HFF-Myc (cell line): ENCODE results near the gene STXBP6.

Source experiments
- DNase-seq: peaks from one replicate; pipeline ENCODE4 v3.0.0-alpha.2; 2011; ENCODE audit warnings: low read depth; ENCODE audit errors: extremely low read depth
- H3K4me3 ChIP-seq: replicated peaks from 2 replicates; pipeline ENCODE4 v1.5.1; 2011; ENCODE audit warnings: low read depth, mild to moderate bottlenecking, control low read depth, low read length
- CTCF ChIP-seq: IDR thresholded peaks from 2 replicates; pipeline ENCODE4 v1.5.1; 2012; ENCODE audit warnings: mild to moderate bottlenecking, low read depth, low read length, control low read depth; ENCODE audit errors: missing control alignments

The STXBP6 gene

GRCh38 chr14:24794644-24795305 is 255.2 kb downstream of the STXBP6 start:
- no peak for TF ChIP-seq CTCF
- H3K4me3 ChIP-seq, result no peak overlapping the region
- no peak for DNase-seq

GRCh38 chr14:24790196-24790595 is 259.8 kb downstream of the STXBP6 start:
- no peak for DNase-seq
- no peak for TF ChIP-seq CTCF
- no peak overlapping the region for H3K4me3 ChIP-seq

GRCh38 chr14:24789378-24789884 is 260.5 kb downstream of the STXBP6 start:
- no peak overlapping the region for H3K4me3 ChIP-seq
- no peak for TF ChIP-seq CTCF
- peak; percentile 7 for DNase-seq

- TF ChIP-seq CTCF, result no peak
- H3K4me3 ChIP-seq, result no peak overlapping the region
Measured at GRCh38 chr14:24785698-24786097, 264.2 kb downstream of the STXBP6 start.

GRCh38 chr14:24784981-24785380 is 265.0 kb downstream of the STXBP6 start:
- no peak for DNase-seq
- no peak overlapping the region for H3K4me3 ChIP-seq
- TF ChIP-seq CTCF, result no peak

More at GRCh38 chr14:24785698-24786097, 264.2 kb downstream of the STXBP6 start:
- no peak for DNase-seq

- TF ChIP-seq CTCF, result no peak
- H3K4me3 ChIP-seq, result no peak overlapping the region
- DNase-seq, result no peak
Measured at GRCh38 chr14:24783791-24784190, 266.2 kb downstream of the STXBP6 start.

- DNase-seq, result no peak
- no peak for TF ChIP-seq CTCF
- no peak overlapping the region for H3K4me3 ChIP-seq
Measured at GRCh38 chr14:24780281-24780680, 269.7 kb downstream of the STXBP6 start.
